HepG2 (cell line): ENCODE measurements around the gene SETD3. TPM values are rescaled to one million over a fixed set of nuclear protein-coding genes. Genes with fewer than 3 reads are reported as not detected.

Experiments
- HOXD1 ChIP-seq: sonication (generic); formaldehyde crosslinking; IDR thresholded peaks from 2 replicates; pipeline ENCODE4 v1.5.0; 2020; ENCODE audit warnings: missing genetic modification reagents
- polyA plus RNA-seq, 8 experiments: library from polyadenylated mRNA; depleted of rRNA in 3 of 8; stranded (reverse) in 7 of 8; unstranded in 1 of 8; fragments of >200 nt; fragmentation: Illumina TruSeq in 4 of 8; extraction: Trizol in 4 of 8; gene quantifications; 2 replicates each; pipeline versions ENCODE4 v1.2.1 to v1.2.3, GENCODE V29; 2011 to 2016; ENCODE audit warnings: low read depth in 4 of 8, missing spikeins in 1 of 8, mixed read lengths in 1 of 8; ENCODE audit not compliant: insufficient read depth in 1 of 8
- total RNA-seq, 5 experiments: library from RNA; depleted of rRNA; stranded (reverse); fragments of >200 nt; fragmentation: Illumina TruSeq; extraction: Trizol; gene quantifications; 2 replicates each; pipeline ENCODE4 v1.2.3, GENCODE V29; 2016; ENCODE audit warnings: low read depth in 1 of 5
- TF ChIP-seq, protein P1 (sequence below): sonication (generic); formaldehyde crosslinking; conservative IDR thresholded peaks from 2 replicates; pipeline ENCODE4 v1.8.0; 2022; ENCODE audit warnings: low read depth, missing genetic modification reagents
- TF ChIP-seq, protein P2 (sequence below): sonication (generic); formaldehyde crosslinking; IDR thresholded peaks from 2 replicates; pipeline ENCODE4 v1.5.0; 2020; ENCODE audit warnings: mild to moderate bottlenecking, missing genetic modification reagents, moderate library complexity
- TF ChIP-seq, protein P3 (sequence below): sonication (generic); formaldehyde crosslinking; IDR thresholded peaks from 2 replicates; pipeline ENCODE4 v1.4.0; 2020; ENCODE audit warnings: missing genetic modification reagents, borderline replicate concordance
- TF ChIP-seq, protein P4 (sequence below): sonication (generic); formaldehyde crosslinking; IDR thresholded peaks from 2 replicates; pipeline ENCODE4 v1.4.0; 2020; ENCODE audit warnings: missing genetic modification reagents
- TF ChIP-seq, protein P5 (sequence below): IDR thresholded peaks from 2 replicates; pipeline ENCODE4 v1.4.0; 2020; ENCODE audit warnings: mild to moderate bottlenecking, missing genetic modification reagents
- TF ChIP-seq, protein P6 (sequence below): conservative IDR thresholded peaks from 2 replicates; pipeline ENCODE4 v1.6.1; 2018; ENCODE audit warnings: missing genetic modification reagents

SETD3 gene
- total and polyA plus RNA-seq, 2 of the 13 experiments (the other 11 are each of a cell fraction or from before 2014, with no cell fraction given) = 30.3 to 67.1 TPM

DNA sequence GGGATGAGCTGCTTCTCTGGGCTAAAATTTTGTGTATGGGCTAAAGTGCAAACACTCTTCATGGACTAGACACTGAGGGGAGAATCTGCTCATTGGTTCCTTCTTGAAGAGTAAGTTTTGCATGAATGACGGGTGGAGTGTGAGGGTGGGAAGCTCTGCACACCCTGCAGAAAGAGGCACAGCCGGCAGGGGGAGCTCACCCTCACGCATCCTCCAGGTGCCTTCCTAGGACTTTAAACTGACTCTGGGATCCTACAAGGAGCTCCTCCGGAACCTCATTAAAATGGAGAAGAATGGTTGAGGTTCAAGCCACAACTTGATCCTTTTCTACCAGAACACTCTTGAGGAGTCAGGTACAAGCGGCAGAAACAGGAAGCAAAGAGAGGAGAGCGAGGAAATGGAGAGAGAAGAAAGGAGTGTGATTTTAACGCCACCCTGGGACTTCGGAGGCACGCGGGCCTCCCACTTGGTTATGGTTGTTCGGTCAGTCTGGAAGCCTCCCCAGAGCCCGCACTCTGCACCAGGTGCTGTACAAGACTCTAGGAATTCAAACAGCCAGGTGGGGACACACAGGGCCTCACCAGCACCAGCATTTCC is 87.5 kb downstream of the SETD3 start (continued):
- TF ChIP-seq, protein P1, sequence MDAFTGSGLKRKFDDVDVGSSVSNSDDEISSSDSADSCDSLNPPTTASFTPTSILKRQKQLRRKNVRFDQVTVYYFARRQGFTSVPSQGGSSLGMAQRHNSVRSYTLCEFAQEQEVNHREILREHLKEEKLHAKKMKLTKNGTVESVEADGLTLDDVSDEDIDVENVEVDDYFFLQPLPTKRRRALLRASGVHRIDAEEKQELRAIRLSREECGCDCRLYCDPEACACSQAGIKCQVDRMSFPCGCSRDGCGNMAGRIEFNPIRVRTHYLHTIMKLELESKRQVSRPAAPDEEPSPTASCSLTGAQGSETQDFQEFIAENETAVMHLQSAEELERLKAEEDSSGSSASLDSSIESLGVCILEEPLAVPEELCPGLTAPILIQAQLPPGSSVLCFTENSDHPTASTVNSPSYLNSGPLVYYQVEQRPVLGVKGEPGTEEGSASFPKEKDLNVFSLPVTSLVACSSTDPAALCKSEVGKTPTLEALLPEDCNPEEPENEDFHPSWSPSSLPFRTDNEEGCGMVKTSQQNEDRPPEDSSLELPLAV (CRISPR knock-in tag) = no peak
- TF ChIP-seq, protein P2, sequence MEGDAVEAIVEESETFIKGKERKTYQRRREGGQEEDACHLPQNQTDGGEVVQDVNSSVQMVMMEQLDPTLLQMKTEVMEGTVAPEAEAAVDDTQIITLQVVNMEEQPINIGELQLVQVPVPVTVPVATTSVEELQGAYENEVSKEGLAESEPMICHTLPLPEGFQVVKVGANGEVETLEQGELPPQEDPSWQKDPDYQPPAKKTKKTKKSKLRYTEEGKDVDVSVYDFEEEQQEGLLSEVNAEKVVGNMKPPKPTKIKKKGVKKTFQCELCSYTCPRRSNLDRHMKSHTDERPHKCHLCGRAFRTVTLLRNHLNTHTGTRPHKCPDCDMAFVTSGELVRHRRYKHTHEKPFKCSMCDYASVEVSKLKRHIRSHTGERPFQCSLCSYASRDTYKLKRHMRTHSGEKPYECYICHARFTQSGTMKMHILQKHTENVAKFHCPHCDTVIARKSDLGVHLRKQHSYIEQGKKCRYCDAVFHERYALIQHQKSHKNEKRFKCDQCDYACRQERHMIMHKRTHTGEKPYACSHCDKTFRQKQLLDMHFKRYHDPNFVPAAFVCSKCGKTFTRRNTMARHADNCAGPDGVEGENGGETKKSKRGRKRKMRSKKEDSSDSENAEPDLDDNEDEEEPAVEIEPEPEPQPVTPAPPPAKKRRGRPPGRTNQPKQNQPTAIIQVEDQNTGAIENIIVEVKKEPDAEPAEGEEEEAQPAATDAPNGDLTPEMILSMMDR (CRISPR knock-in tag) = peak; percentile 78
- TF ChIP-seq, protein P3, sequence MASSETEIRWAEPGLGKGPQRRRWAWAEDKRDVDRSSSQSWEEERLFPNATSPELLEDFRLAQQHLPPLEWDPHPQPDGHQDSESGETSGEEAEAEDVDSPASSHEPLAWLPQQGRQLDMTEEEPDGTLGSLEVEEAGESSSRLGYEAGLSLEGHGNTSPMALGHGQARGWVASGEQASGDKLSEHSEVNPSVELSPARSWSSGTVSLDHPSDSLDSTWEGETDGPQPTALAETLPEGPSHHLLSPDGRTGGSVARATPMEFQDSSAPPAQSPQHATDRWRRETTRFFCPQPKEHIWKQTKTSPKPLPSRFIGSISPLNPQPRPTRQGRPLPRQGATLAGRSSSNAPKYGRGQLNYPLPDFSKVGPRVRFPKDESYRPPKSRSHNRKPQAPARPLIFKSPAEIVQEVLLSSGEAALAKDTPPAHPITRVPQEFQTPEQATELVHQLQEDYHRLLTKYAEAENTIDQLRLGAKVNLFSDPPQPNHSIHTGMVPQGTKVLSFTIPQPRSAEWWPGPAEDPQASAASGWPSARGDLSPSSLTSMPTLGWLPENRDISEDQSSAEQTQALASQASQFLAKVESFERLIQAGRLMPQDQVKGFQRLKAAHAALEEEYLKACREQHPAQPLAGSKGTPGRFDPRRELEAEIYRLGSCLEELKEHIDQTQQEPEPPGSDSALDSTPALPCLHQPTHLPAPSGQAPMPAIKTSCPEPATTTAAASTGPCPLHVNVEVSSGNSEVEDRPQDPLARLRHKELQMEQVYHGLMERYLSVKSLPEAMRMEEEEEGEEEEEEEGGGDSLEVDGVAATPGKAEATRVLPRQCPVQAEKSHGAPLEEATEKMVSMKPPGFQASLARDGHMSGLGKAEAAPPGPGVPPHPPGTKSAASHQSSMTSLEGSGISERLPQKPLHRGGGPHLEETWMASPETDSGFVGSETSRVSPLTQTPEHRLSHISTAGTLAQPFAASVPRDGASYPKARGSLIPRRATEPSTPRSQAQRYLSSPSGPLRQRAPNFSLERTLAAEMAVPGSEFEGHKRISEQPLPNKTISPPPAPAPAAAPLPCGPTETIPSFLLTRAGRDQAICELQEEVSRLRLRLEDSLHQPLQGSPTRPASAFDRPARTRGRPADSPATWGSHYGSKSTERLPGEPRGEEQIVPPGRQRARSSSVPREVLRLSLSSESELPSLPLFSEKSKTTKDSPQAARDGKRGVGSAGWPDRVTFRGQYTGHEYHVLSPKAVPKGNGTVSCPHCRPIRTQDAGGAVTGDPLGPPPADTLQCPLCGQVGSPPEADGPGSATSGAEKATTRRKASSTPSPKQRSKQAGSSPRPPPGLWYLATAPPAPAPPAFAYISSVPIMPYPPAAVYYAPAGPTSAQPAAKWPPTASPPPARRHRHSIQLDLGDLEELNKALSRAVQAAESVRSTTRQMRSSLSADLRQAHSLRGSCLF (CRISPR knock-in tag) = no peak
- no peak for TF ChIP-seq HOXD1 (CRISPR knock-in tag)
- TF ChIP-seq, protein P4, sequence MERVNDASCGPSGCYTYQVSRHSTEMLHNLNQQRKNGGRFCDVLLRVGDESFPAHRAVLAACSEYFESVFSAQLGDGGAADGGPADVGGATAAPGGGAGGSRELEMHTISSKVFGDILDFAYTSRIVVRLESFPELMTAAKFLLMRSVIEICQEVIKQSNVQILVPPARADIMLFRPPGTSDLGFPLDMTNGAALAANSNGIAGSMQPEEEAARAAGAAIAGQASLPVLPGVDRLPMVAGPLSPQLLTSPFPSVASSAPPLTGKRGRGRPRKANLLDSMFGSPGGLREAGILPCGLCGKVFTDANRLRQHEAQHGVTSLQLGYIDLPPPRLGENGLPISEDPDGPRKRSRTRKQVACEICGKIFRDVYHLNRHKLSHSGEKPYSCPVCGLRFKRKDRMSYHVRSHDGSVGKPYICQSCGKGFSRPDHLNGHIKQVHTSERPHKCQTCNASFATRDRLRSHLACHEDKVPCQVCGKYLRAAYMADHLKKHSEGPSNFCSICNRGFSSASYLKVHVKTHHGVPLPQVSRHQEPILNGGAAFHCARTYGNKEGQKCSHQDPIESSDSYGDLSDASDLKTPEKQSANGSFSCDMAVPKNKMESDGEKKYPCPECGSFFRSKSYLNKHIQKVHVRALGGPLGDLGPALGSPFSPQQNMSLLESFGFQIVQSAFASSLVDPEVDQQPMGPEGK = no peak
- TF ChIP-seq, protein P5, sequence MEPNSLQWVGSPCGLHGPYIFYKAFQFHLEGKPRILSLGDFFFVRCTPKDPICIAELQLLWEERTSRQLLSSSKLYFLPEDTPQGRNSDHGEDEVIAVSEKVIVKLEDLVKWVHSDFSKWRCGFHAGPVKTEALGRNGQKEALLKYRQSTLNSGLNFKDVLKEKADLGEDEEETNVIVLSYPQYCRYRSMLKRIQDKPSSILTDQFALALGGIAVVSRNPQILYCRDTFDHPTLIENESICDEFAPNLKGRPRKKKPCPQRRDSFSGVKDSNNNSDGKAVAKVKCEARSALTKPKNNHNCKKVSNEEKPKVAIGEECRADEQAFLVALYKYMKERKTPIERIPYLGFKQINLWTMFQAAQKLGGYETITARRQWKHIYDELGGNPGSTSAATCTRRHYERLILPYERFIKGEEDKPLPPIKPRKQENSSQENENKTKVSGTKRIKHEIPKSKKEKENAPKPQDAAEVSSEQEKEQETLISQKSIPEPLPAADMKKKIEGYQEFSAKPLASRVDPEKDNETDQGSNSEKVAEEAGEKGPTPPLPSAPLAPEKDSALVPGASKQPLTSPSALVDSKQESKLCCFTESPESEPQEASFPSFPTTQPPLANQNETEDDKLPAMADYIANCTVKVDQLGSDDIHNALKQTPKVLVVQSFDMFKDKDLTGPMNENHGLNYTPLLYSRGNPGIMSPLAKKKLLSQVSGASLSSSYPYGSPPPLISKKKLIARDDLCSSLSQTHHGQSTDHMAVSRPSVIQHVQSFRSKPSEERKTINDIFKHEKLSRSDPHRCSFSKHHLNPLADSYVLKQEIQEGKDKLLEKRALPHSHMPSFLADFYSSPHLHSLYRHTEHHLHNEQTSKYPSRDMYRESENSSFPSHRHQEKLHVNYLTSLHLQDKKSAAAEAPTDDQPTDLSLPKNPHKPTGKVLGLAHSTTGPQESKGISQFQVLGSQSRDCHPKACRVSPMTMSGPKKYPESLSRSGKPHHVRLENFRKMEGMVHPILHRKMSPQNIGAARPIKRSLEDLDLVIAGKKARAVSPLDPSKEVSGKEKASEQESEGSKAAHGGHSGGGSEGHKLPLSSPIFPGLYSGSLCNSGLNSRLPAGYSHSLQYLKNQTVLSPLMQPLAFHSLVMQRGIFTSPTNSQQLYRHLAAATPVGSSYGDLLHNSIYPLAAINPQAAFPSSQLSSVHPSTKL (CRISPR knock-in tag) = no peak
- TF ChIP-seq, protein P6, sequence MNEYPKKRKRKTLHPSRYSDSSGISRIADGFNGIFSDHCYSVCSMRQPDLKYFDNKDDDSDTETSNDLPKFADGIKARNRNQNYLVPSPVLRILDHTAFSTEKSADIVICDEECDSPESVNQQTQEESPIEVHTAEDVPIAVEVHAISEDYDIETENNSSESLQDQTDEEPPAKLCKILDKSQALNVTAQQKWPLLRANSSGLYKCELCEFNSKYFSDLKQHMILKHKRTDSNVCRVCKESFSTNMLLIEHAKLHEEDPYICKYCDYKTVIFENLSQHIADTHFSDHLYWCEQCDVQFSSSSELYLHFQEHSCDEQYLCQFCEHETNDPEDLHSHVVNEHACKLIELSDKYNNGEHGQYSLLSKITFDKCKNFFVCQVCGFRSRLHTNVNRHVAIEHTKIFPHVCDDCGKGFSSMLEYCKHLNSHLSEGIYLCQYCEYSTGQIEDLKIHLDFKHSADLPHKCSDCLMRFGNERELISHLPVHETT (CRISPR knock-in tag) = no peak
